Central memory CD4-positive, alpha-beta T cell (primary cell): ENCODE results near the gene GSPT2.
A peak's percentile ranks its signal among the peaks of the same experiment; 100 is the strongest.
"Not testable (repeated sequence)": the region's sequence is repeated elsewhere in the genome, so short reads cannot be mapped to it uniquely, and the experiment has no call there.

Source experiments
- DNase-seq: peaks from one replicate; pipeline ENCODE4 v3.0.0; 2022
- total RNA-seq, 3 experiments: gene quantifications; one replicate each; lab custom pipeline; 2026; lab: John Stamatoyannopoulos, UW

Gene GSPT2
- 6.6 to 15.7 (median 15.4) reads per million in 3 experiments for total RNA-seq

GRCh38 chrX:51743179-51743957 lies at the start of gene GSPT2:
TSS of gene GSPT2 (plus strand) at chrX:51743442. CDS start at chrX:51743627, 185 bp downstream.
- peak; percentile 44 for DNase-seq

GRCh38 chrX:51694254-51694653 lies 49.0 kb upstream of the GSPT2 start:
- DNase-seq: no peak

GRCh38 chrX:51697397-51697796 lies 45.8 kb upstream of the GSPT2 start:
- no peak for DNase-seq

- not testable (repeated sequence) for DNase-seq
Observed at GRCh38 chrX:51710277-51711164, 32.7 kb upstream of the GSPT2 start, which contains the start of gene CENPVL1. TSS of gene CENPVL1 (plus strand) at chrX:51710512. CDS start at chrX:51710512, 0 bp downstream.

- DNase-seq: not testable (repeated sequence)
Observed at GRCh38 chrX:51712943-51713647, 30.1 kb upstream of the GSPT2 start.

- DNase-seq: no peak
Observed at GRCh38 chrX:51728202-51728601, 15.0 kb upstream of the GSPT2 start.

- DNase-seq: no peak
Observed at GRCh38 chrX:51737091-51737490, 6.2 kb upstream of the GSPT2 start.

- DNase-seq: no peak
Observed at GRCh38 chrX:51742586-51742985, 656 bp upstream of the GSPT2 start.

GRCh38 chrX:51747671-51748070 lies 4.4 kb downstream of the GSPT2 start:
- no peak for DNase-seq

GRCh38 chrX:51759055-51759839 lies 16.0 kb downstream of the GSPT2 start:
- no peak for DNase-seq

GRCh38 chrX:51760657-51761056 lies 17.4 kb downstream of the GSPT2 start:
- DNase-seq: no peak

GRCh38 chrX:51766546-51766945 lies 23.3 kb downstream of the GSPT2 start:
- no peak for DNase-seq

- DNase-seq: no peak
Observed at GRCh38 chrX:51776851-51777250, 33.6 kb downstream of the GSPT2 start.

GRCh38 chrX:51779306-51779705 lies 36.1 kb downstream of the GSPT2 start:
- no peak for DNase-seq

- no peak for DNase-seq
Observed at GRCh38 chrX:51795136-51795535, 51.9 kb downstream of the GSPT2 start.
